Measurements from ENCODE around the gene TSPAN4. TPM values are rescaled to one million over a fixed set of nuclear protein-coding genes. Genes with fewer than 3 reads are reported as not detected.

TSPAN4 gene
- total RNA-seq (2021; fragmentation: NEBNext Ultra II Directional; extraction: Animal tissue kit (Norgen Biotek cat#: 25700)): 100 to 1,000 TPM; 193 to 267 (median 212) TPM
- long read RNA-seq, transcript TSPAN4-203 (9 exons, 1,423 nt): major isoform, 135 of 594 reads
- long read RNA-seq, transcript TSPAN4-205 (9 exons, 1,426 nt): minor isoform, 59 of 594 reads
- long read RNA-seq, transcript TSPAN4-206 (9 exons, 1,430 nt): minor isoform, 40 of 594 reads
- long read RNA-seq, transcript TSPAN4-207 (8 exons, 1,025 nt): minor isoform, 28 of 594 reads
- long read RNA-seq, partial matches to known transcripts: 85 of 594 reads
- long read RNA-seq, other reads (novel, unspliced or antisense): 218 of 594 reads

DNA sequence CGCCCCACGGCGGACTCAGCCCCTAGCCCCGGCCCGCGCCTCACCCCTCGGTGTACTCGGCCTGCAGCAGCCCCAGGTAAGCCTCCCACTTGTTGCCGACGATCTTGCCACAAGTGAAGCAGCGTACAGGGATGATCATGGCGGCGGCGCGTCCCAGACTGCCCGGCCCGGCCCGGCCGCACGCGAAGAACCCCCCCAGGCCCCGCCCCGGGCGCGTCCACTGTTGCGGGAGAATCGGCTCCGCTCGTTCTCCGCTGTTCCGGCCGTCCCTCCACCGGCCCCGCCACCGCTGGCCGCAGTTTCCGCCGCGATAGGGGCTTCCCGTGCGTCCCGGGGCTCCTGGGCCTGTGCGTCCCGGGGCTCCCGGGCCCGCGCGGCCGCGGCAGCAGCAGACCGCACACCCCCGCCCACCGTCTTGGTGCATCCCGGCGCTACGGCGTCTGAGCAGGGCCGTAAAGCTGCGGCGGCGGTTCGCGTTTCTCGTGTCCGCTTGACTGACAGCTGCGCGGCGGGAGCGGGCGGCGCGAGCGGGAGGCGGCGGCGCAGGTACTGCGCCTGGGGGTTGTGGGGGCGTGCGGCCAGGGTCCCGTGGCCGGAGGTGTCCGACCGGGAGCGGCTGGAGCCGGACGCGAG is at the start of gene TSPAN4, which contains the start of gene POLR2L:
Gene TSPAN4 (plus strand): TSS at position 483 of the 633 bp plus-strand sequence. CDS start 7,453 bp downstream, outside the sequence.
Gene POLR2L (minus strand): TSS at position 160 of the 633 bp plus-strand sequence. CDS start 21 bp downstream, at position 139.
- H3K27ac Mint-ChIP-seq: peak within 1 kb of the TSS; percentile 97
- H3K4me1 Mint-ChIP-seq (ENCODE audit: low read depth): peaks cover 50% of the 10 kb centered on the region
- DNase-seq: peak; percentile 80
- H3K9me3 Mint-ChIP-seq: 0 out of 2 replicates have a peak, but pooled peaks cover 8% of the 10 kb centered on the region
- peaks cover 45% of the 10 kb centered on the region for H3K27me3 Mint-ChIP-seq (ENCODE audit: insufficient read depth)
- TF ChIP-seq, protein P1, sequence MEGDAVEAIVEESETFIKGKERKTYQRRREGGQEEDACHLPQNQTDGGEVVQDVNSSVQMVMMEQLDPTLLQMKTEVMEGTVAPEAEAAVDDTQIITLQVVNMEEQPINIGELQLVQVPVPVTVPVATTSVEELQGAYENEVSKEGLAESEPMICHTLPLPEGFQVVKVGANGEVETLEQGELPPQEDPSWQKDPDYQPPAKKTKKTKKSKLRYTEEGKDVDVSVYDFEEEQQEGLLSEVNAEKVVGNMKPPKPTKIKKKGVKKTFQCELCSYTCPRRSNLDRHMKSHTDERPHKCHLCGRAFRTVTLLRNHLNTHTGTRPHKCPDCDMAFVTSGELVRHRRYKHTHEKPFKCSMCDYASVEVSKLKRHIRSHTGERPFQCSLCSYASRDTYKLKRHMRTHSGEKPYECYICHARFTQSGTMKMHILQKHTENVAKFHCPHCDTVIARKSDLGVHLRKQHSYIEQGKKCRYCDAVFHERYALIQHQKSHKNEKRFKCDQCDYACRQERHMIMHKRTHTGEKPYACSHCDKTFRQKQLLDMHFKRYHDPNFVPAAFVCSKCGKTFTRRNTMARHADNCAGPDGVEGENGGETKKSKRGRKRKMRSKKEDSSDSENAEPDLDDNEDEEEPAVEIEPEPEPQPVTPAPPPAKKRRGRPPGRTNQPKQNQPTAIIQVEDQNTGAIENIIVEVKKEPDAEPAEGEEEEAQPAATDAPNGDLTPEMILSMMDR (IDR thresholded peaks at IDR 0.05): no peak
- peak within 1 kb of the TSS; percentile 90 for H3K4me3 Mint-ChIP-seq
- peaks cover 21% of the 10 kb centered on the region for H3K36me3 Mint-ChIP-seq (ENCODE audit: low read depth)

DNA sequence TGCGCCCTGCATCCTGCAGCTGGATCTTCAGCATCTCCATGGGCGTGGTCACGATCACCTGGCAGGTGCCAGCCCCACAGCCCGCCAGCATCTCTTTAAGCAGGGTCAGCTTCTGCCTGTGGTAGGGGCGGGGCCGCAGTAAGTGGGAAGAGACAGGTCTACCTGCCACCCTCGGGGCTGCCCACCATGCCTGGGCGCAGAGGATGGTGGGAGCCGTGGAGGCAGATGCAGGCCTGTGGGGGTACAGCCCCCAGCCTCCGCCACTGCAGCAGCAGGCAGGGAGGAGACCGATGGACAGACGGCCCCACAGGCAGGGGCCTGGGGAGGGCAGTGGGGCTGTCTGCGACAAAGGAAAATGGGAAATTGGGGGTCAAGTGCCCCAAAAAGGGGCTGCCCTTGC is 49.8 kb upstream of the TSPAN4 start:
- H3K27me3 Mint-ChIP-seq (ENCODE audit: insufficient read depth): peaks cover 2% of the 10 kb centered on the region; the same call in 1 of the 2 replicates
- H3K27ac Mint-ChIP-seq: no peak overlapping the region
- no peaks in the 10 kb centered on the region for H3K36me3 Mint-ChIP-seq (ENCODE audit: low read depth)
- H3K9me3 Mint-ChIP-seq: no peaks in the 10 kb centered on the region
- TF ChIP-seq, protein P1 (IDR thresholded peaks at IDR 0.05): no peak
- H3K4me1 Mint-ChIP-seq (ENCODE audit: low read depth): peaks cover 17% of the 10 kb centered on the region
- H3K4me3 Mint-ChIP-seq: no peak overlapping the region
- DNase-seq: no peak

GRCh38 chr11:793556-793955 is 49.1 kb upstream of the TSPAN4 start:
- TF ChIP-seq, protein P1 (IDR thresholded peaks at IDR 0.05): no peak
- Mint-ChIP-seq H3K4me1 (ENCODE audit: low read depth) (peaks cover 17% of the 10 kb centered on the region), H3K9me3 (no peaks in the 10 kb centered on the region), H3K36me3 (ENCODE audit: low read depth) (no peaks in the 10 kb centered on the region), H3K27me3 (ENCODE audit: insufficient read depth) (peaks cover 2% of the 10 kb centered on the region; the same call in 1 of the 2 replicates), H3K4me3 (no peak overlapping the region), H3K27ac (no peak overlapping the region)
- no peak for DNase-seq

DNA sequence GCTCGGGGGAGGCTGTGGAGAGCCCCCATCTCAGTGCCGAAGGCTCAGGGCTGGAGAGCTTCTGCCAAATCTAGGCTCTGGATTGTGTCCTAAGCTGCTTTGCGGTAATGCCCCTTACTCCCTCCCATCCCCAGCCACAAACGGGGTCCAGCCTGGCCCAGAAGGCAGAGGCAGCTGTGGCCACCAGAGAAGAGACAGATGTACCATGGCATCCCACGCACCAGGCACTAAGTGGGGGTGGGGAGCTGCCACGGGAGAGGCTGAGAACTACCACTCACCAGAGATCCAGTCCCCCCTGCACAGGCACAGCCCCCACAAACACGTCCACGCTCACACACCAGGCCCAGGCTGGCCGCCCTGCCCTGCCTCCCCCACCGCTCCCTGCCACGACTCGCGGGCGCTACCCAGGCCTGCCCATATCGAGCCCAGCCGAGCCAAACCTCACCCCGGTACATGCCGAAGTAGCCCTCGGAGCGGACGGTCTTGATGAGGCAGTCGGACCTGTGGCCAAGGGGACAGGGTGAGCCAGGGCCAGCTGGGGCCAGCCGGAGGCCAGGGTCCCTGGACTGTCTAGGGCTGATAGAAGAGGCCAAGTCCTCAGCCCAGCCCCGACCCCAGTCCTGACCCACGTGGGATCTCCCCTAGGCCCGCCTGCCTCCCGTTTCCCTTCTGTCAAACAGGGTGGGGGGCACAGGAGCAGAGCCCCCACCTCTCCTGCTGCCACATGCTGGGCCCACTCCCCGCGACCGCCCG is 48.5 kb upstream of the TSPAN4 start:
- H3K36me3 Mint-ChIP-seq (ENCODE audit: low read depth): no peaks in the 10 kb centered on the region
- DNase-seq: no peak
- H3K27me3 Mint-ChIP-seq (ENCODE audit: insufficient read depth): peaks cover 2% of the 10 kb centered on the region; the same call in 1 of the 2 replicates
- TF ChIP-seq, protein P1 (IDR thresholded peaks at IDR 0.05): no peak
- peaks cover 17% of the 10 kb centered on the region for H3K4me1 Mint-ChIP-seq (ENCODE audit: low read depth)
- H3K4me3 Mint-ChIP-seq: peak overlapping the region; percentile 91; the same call in 1 of the 2 replicates
- no peak overlapping the region for H3K27ac Mint-ChIP-seq
- H3K9me3 Mint-ChIP-seq: no peaks in the 10 kb centered on the region
